KOPT-K1 (cell line): ENCODE measurements around the gene AHCYL2.
"Not testable (repeated sequence)": the region's sequence is repeated elsewhere in the genome, so short reads cannot be mapped to it uniquely, and the experiment has no call there.

ENCODE experiments used
- H3K27ac ChIP-seq: fragments of 200-600 bp; sonication (generic); 2 replicates; pipeline ENCODE4 v1.5.1; 2016; ENCODE audit warnings: antibody characterized with exemption, mild to moderate bottlenecking, low read depth, low read length; ENCODE audit not compliant: poor library complexity, severe bottlenecking
- H3K36me3 ChIP-seq: fragments of 200-600 bp; sonication (generic); 2 replicates; pipeline ENCODE4 v1.5.1; 2017; ENCODE audit warnings: antibody characterized with exemption, mild to moderate bottlenecking, low read length, moderate library complexity; ENCODE audit not compliant: insufficient read depth
- H3K9me3 ChIP-seq: fragments of 200-600 bp; sonication (generic); 2 replicates; pipeline ENCODE4 v1.5.1; 2017; ENCODE audit warnings: antibody characterized with exemption, low read length, mild to moderate bottlenecking; ENCODE audit not compliant: insufficient read depth, poor library complexity, severe bottlenecking

The AHCYL2 gene

GRCh38 chr7:129278688-129279087 lies 53.9 kb downstream of the AHCYL2 start:
- Histone ChIP-seq H3K27ac (no peak overlapping the region), H3K36me3 (peaks cover 8% of the 10 kb centered on the region; the same call in 1 of the 2 replicates), H3K9me3 (peaks cover 8% of the 10 kb centered on the region)

- Histone ChIP-seq H3K9me3 (no peaks in the 10 kb centered on the region), H3K27ac (no peak overlapping the region), H3K36me3 (no peaks in the 10 kb centered on the region)
Observed at GRCh38 chr7:129279757-129280156, 54.9 kb downstream of the AHCYL2 start.

GRCh38 chr7:129281163-129281562 lies 56.3 kb downstream of the AHCYL2 start:
- no peaks in the 10 kb centered on the region for H3K9me3 ChIP-seq
- no peaks in the 10 kb centered on the region for H3K36me3 ChIP-seq
- no peak overlapping the region for H3K27ac ChIP-seq

GRCh38 chr7:129282865-129283264 lies 58.0 kb downstream of the AHCYL2 start:
- H3K27ac ChIP-seq = no peak overlapping the region
- no peaks in the 10 kb centered on the region for H3K9me3 ChIP-seq
- no peaks in the 10 kb centered on the region for H3K36me3 ChIP-seq

GRCh38 chr7:129283936-129284335 lies 59.1 kb downstream of the AHCYL2 start:
- no peaks in the 10 kb centered on the region for H3K9me3 ChIP-seq
- H3K27ac ChIP-seq = no peak overlapping the region
- H3K36me3 ChIP-seq = no peaks in the 10 kb centered on the region

GRCh38 chr7:129285111-129285510 lies 60.3 kb downstream of the AHCYL2 start:
- H3K36me3 ChIP-seq = no peaks in the 10 kb centered on the region
- no peaks in the 10 kb centered on the region for H3K9me3 ChIP-seq
- no peak overlapping the region for H3K27ac ChIP-seq

GRCh38 chr7:129292861-129293260 lies 68.0 kb downstream of the AHCYL2 start:
- H3K36me3 ChIP-seq = no peaks in the 10 kb centered on the region
- H3K9me3 ChIP-seq = no peaks in the 10 kb centered on the region
- no peak overlapping the region for H3K27ac ChIP-seq

GRCh38 chr7:129295015-129295423 lies 70.2 kb downstream of the AHCYL2 start:
- Histone ChIP-seq H3K27ac (no peak overlapping the region), H3K9me3 (no peaks in the 10 kb centered on the region)

GRCh38 chr7:129298268-129298893 lies 73.6 kb downstream of the AHCYL2 start:
- Histone ChIP-seq H3K27ac (no peak overlapping the region), H3K9me3 (no peaks in the 10 kb centered on the region), H3K36me3 (no peaks in the 10 kb centered on the region)

More at GRCh38 chr7:129295015-129295423, 70.2 kb downstream of the AHCYL2 start:
- no peaks in the 10 kb centered on the region for H3K36me3 ChIP-seq

- Histone ChIP-seq H3K27ac (no peak overlapping the region), H3K9me3 (no peaks in the 10 kb centered on the region), H3K36me3 (no peaks in the 10 kb centered on the region)
Observed at GRCh38 chr7:129299889-129300288, 75.1 kb downstream of the AHCYL2 start.

- H3K9me3 ChIP-seq, H3K36me3 ChIP-seq, H3K27ac ChIP-seq: not testable (repeated sequence)
Observed at GRCh38 chr7:129300299-129300698, 75.5 kb downstream of the AHCYL2 start.

GRCh38 chr7:129307592-129307991 lies 82.8 kb downstream of the AHCYL2 start:
- no peak overlapping the region for H3K27ac ChIP-seq
- H3K36me3 ChIP-seq = no peaks in the 10 kb centered on the region
- H3K9me3 ChIP-seq = no peaks in the 10 kb centered on the region

- no peaks in the 10 kb centered on the region for H3K9me3 ChIP-seq
- H3K27ac ChIP-seq = no peak overlapping the region
- no peaks in the 10 kb centered on the region for H3K36me3 ChIP-seq
Observed at GRCh38 chr7:129308047-129308446, 83.2 kb downstream of the AHCYL2 start.

- H3K27ac ChIP-seq = no peak overlapping the region
- H3K36me3 ChIP-seq = no peaks in the 10 kb centered on the region
- no peaks in the 10 kb centered on the region for H3K9me3 ChIP-seq
Observed at GRCh38 chr7:129311429-129311828, 86.6 kb downstream of the AHCYL2 start.

- no peaks in the 10 kb centered on the region for H3K36me3 ChIP-seq
- H3K9me3 ChIP-seq = no peaks in the 10 kb centered on the region
- H3K27ac ChIP-seq = no peak overlapping the region
Observed at GRCh38 chr7:129313282-129313681, 88.5 kb downstream of the AHCYL2 start.

GRCh38 chr7:129315960-129316359 lies 91.1 kb downstream of the AHCYL2 start:
- Histone ChIP-seq H3K36me3 (no peaks in the 10 kb centered on the region), H3K9me3 (no peaks in the 10 kb centered on the region), H3K27ac (no peak overlapping the region)
